ENCODE data around the gene KLHDC7A.

GRCh38 chr1:18529714-18530113 lies 49.0 kb downstream of the KLHDC7A start:
- no peak for TF ChIP-seq CTCF (conservative IDR thresholded peaks at IDR 0.05; ENCODE audit: low read depth, low read length)
- no peak for TF ChIP-seq EZH2 (IDR thresholded peaks at IDR 0.05; ENCODE audit: borderline replicate concordance, low read depth, low read length, poor library complexity, severe bottlenecking)

Data from A673 (cell line).